Omental fat pad (tissue), 4 donors: ENCODE data around the gene SLC43A1. TPM values are rescaled to one million over a fixed set of nuclear protein-coding genes. Genes with fewer than 3 reads are reported as not detected.

Source experiments
- ATAC-seq: fragments of 150-250 bp; one replicate; pipeline ENCODE4 v1.9.1; 2016; ENCODE audit warnings: mild to moderate bottlenecking, moderate library complexity; ENCODE audit not compliant: low FRiP score
- DNase-seq: peaks from one replicate; pipeline ENCODE4 v3.0.0-alpha.2; 2019; ENCODE audit warnings: low spot score
- CTCF ChIP-seq, 3 donors: fragments of 450-650 bp; IDR thresholded peaks; one replicate each; pipeline ENCODE4 v1.5.1; 2016 to 2017; ENCODE audit warnings: antibody characterized with exemption in 3 of 3, mild to moderate bottlenecking in 3 of 3, moderate library complexity in 2 of 3
- total RNA-seq, 4 donors: library from RNA; depleted of rRNA; stranded (reverse); fragments of >200 nt; gene quantifications; one replicate each; pipeline ENCODE4 v1.1.0, GENCODE V29; 2016

Gene SLC43A1
- total RNA-seq, 4 donors from 2014 or later, result 11.5 to 40.4 (median 16.5) TPM

GRCh38 chr11:57491371-57492061 lies 24.0 kb downstream of the SLC43A1 start:
- TF ChIP-seq CTCF (IDR thresholded peaks at IDR 0.05), result no peak
- DNase-seq (no peak), ATAC-seq (no peak)

GRCh38 chr11:57490456-57491248 lies 24.9 kb downstream of the SLC43A1 start:
- DNase-seq (no peak), ATAC-seq (no peak)
- TF ChIP-seq CTCF (IDR thresholded peaks at IDR 0.05), result no peak

GRCh38 chr11:57487920-57488659 lies 27.4 kb downstream of the SLC43A1 start:
- TF ChIP-seq CTCF (IDR thresholded peaks at IDR 0.05), result no peak
- ATAC-seq (no peak), DNase-seq (no peak)

- no peak for ATAC-seq
- no peak for TF ChIP-seq CTCF (IDR thresholded peaks at IDR 0.05)
- no peak for DNase-seq
These were observed 28.3 kb downstream of the SLC43A1 start for GRCh38 chr11:57487021-57487778.

- DNase-seq (no peak), ATAC-seq (no peak)
- no peak for TF ChIP-seq CTCF (IDR thresholded peaks at IDR 0.05)
These were observed 30.1 kb downstream of the SLC43A1 start for GRCh38 chr11:57485217-57485990.

GRCh38 chr11:57484141-57484710 lies 31.3 kb downstream of the SLC43A1 start:
- DNase-seq, result no peak
- no peak for TF ChIP-seq CTCF (IDR thresholded peaks at IDR 0.05)
- ATAC-seq, result no peak
